Skeletal muscle satellite cell (primary cell): ENCODE data around the gene NOTO.

ENCODE experiments used
- H3K27me3 ChIP-seq: 2 replicates; pipeline ENCODE4 v1.7.0; 2013; ENCODE audit warnings: low read length; ENCODE audit not compliant: control insufficient read depth, insufficient read depth
- H3K36me3 ChIP-seq: 2 replicates; pipeline ENCODE4 v1.7.0; 2013; ENCODE audit warnings: mild to moderate bottlenecking, control low read depth, low read length; ENCODE audit not compliant: insufficient read depth
- H3K4me1 ChIP-seq: 2 replicates; pipeline ENCODE4 v1.7.0; 2013; ENCODE audit warnings: low read length; ENCODE audit not compliant: control insufficient read depth, insufficient read depth
- H3K4me2 ChIP-seq: 2 replicates; pipeline ENCODE4 v1.7.0; 2013; ENCODE audit warnings: mild to moderate bottlenecking, low read length
- H3K4me3 ChIP-seq: 2 replicates; pipeline ENCODE4 v1.7.0; 2013; ENCODE audit warnings: low read length
- H3K9ac ChIP-seq: 2 replicates; pipeline ENCODE4 v1.7.0; 2013; ENCODE audit warnings: mild to moderate bottlenecking, low read depth, low read length, moderate library complexity
- H3K9me3 ChIP-seq: replicated peaks from 2 replicates; pipeline ENCODE4 v1.7.0; 2013; ENCODE audit warnings: mild to moderate bottlenecking, control low read depth, low read length

The NOTO gene

DNA sequence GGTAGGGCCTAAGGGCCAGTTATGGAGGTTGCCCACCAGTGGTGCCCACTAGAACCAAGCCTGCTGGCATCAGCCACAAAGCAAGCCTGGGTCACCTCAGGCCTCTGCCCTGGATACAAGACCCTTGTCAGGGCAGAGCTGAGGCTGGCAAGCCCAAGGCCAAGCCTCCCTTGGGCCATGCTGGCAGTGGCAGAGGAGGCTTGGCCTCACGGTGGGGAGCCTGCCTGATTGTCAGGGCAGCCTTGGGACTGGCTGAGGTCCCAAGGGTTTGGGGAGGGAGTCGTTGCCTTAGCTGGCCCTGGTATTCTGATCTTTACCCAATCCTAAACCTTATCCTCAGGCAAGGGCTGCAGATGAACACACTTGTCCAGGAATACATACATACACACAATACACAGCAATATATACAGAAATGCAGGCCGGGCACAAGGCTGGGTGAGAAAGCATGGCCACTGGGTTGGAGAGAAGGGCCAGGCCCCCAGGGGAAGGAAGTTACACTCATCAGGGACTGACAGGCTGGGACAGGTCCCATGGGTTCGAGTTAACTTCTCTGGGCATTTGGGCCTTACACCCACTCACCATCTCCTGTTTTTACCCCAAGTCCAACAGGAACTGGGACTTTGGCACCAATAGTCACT, 52.8 kb downstream of the NOTO start:
- no peak overlapping the region for H3K9ac ChIP-seq

GRCh38 chr2:73255907-73256617, 53.7 kb downstream of the NOTO start:
- Histone ChIP-seq H3K4me1 (no peaks in the 10 kb centered on the region), H3K27me3 (no peaks in the 10 kb centered on the region), H3K9me3 (no peaks in the 10 kb centered on the region), H3K9ac (no peak overlapping the region), H3K4me2 (no peak overlapping the region), H3K4me3 (no peak overlapping the region), H3K36me3 (peaks cover 35% of the 10 kb centered on the region)

More for the DNA sequence above, 52.8 kb downstream of the NOTO start:
- Histone ChIP-seq H3K27me3 (no peaks in the 10 kb centered on the region), H3K36me3 (peaks cover 44% of the 10 kb centered on the region), H3K4me1 (no peaks in the 10 kb centered on the region), H3K4me3 (no peak overlapping the region), H3K9me3 (no peaks in the 10 kb centered on the region), H3K4me2 (no peak overlapping the region)

DNA sequence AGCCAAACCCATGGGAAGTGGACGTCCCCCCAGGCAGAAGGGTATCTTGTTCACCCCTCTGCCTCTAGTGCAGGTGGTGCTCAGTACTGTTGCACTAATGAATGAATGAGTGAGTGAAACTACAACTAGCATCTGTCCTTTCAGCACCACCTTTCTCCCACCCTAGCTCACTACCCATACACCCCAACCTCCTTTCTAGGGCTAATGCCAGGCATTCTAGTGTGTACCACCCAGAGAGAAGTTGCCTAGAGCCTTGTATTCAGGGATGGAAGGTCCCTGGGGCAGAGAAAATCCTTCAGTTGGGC, 54.2 kb downstream of the NOTO start:
- peaks cover 32% of the 10 kb centered on the region for H3K36me3 ChIP-seq

GRCh38 chr2:73257021-73257420, 54.6 kb downstream of the NOTO start:
- Histone ChIP-seq H3K9me3 (no peaks in the 10 kb centered on the region), H3K36me3 (peaks cover 27% of the 10 kb centered on the region), H3K9ac (no peak overlapping the region), H3K4me2 (no peak overlapping the region), H3K4me1 (no peaks in the 10 kb centered on the region), H3K4me3 (no peak overlapping the region), H3K27me3 (no peaks in the 10 kb centered on the region)

More for the DNA sequence above, 54.2 kb downstream of the NOTO start:
- no peaks in the 10 kb centered on the region for H3K9me3 ChIP-seq
- H3K27me3 ChIP-seq: no peaks in the 10 kb centered on the region
- no peak overlapping the region for H3K9ac ChIP-seq
- no peaks in the 10 kb centered on the region for H3K4me1 ChIP-seq
- H3K4me2 ChIP-seq: no peak overlapping the region
- no peak overlapping the region for H3K4me3 ChIP-seq

GRCh38 chr2:73257425-73258125, 55.2 kb downstream of the NOTO start:
- H3K27me3 ChIP-seq: no peaks in the 10 kb centered on the region
- peaks cover 23% of the 10 kb centered on the region for H3K36me3 ChIP-seq
- H3K9ac ChIP-seq: no peak overlapping the region

DNA sequence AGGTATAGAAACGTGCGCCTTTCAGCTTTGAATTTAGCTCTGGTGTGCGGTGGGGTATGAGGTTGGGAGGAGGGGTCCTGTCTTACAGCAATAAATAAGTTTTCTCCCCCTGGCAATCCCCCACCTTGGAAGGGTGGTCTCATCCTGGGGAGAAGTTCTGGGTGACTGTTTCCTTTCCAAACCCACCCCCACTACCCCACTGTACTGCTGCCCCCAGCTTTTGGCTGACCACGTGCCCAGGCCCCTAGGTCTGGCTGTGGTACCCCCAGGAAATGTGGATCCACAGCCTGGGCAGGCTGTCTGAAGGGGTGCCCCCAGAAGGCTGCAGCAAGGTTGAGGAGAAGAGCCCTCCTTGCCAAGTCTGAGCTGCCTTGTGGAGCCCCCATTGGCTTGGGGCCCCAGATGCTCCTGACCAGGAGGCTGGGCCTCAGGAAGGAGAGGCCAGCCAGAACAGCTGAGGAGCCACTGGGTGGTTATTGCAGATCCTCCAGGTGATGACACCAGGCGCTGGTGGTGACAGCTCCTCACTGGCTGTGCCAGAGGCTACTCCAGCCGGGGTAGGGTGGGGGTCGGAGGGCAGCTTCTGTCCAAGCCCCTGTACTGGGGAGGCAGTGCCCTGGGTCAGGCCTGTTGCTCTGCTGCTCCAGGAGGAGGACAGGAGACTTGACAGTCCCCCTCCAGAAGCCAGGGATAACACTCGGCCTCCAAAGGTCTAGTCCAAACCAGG, 56.0 kb downstream of the NOTO start:
- Histone ChIP-seq H3K4me2 (no peak overlapping the region), H3K27me3 (no peaks in the 10 kb centered on the region), H3K36me3 (peaks cover 15% of the 10 kb centered on the region), H3K9ac (no peak overlapping the region), H3K4me3 (no peak overlapping the region), H3K9me3 (no peaks in the 10 kb centered on the region), H3K4me1 (no peaks in the 10 kb centered on the region)

More at GRCh38 chr2:73257425-73258125, 55.2 kb downstream of the NOTO start:
- Histone ChIP-seq H3K4me3 (no peak overlapping the region), H3K4me2 (no peak overlapping the region), H3K4me1 (no peaks in the 10 kb centered on the region), H3K9me3 (no peaks in the 10 kb centered on the region)

GRCh38 chr2:73258913-73259215, 56.5 kb downstream of the NOTO start:
- Histone ChIP-seq H3K4me1 (no peaks in the 10 kb centered on the region), H3K4me3 (no peak overlapping the region), H3K9me3 (no peaks in the 10 kb centered on the region), H3K36me3 (peaks cover 10% of the 10 kb centered on the region), H3K27me3 (no peaks in the 10 kb centered on the region), H3K9ac (no peak overlapping the region), H3K4me2 (no peak overlapping the region)

- H3K4me3 ChIP-seq: no peak overlapping the region
- H3K4me1 ChIP-seq: no peaks in the 10 kb centered on the region
- H3K9me3 ChIP-seq: no peaks in the 10 kb centered on the region
- peaks cover 6% of the 10 kb centered on the region for H3K36me3 ChIP-seq
- H3K4me2 ChIP-seq: no peak overlapping the region
- H3K27me3 ChIP-seq: no peaks in the 10 kb centered on the region
- H3K9ac ChIP-seq: no peak overlapping the region
Observed at GRCh38 chr2:73259276-73259675, 56.9 kb downstream of the NOTO start.

DNA sequence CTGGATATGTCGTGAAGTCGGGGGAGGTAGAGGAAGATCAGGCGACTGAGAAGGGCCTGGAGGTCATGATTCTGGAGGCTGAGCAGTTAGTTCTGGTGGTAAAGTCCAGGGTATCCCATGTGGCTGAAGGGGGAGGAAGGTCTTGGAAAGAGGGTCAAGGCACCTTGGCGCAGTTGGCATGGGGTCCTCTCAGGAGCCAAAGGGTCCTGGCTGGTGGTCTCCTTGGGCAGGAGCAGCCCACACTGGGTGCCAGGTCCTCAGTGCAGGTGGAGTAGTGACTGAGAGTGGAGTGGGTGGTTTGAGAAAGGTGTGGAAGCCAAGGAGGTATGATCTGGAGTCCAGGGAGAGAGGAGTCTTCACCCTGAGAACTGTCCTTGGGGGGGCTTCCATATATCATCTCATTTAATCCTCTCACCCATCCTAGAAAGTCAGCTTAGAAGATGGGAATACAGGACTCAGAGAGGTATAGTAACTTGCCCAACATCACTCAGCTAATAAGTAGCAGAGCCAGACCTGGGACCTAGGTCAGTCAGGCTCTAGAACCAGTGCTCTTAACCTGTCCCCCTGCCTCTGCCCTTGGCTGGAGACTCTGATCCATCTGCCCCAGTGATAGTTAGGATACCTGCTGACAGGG, 57.4 kb downstream of the NOTO start:
- Histone ChIP-seq H3K9ac (no peak overlapping the region), H3K4me2 (no peak overlapping the region), H3K4me1 (no peaks in the 10 kb centered on the region), H3K4me3 (no peak overlapping the region), H3K9me3 (no peaks in the 10 kb centered on the region), H3K27me3 (no peaks in the 10 kb centered on the region), H3K36me3 (peaks cover 2% of the 10 kb centered on the region)

- H3K9ac ChIP-seq: no peak overlapping the region
- H3K36me3 ChIP-seq: no peaks in the 10 kb centered on the region
- H3K27me3 ChIP-seq: no peaks in the 10 kb centered on the region
- H3K4me3 ChIP-seq: no peak overlapping the region
- H3K9me3 ChIP-seq: no peaks in the 10 kb centered on the region
- no peak overlapping the region for H3K4me2 ChIP-seq
- no peaks in the 10 kb centered on the region for H3K4me1 ChIP-seq
Observed at GRCh38 chr2:73260338-73260984, 58.1 kb downstream of the NOTO start.
